Stimulated activated naive B cell treated with anti-CD40 and anti-IgM and Interleukin-4, amounts not matched to agents 10 μg/mL and 1 μg/mL and 100 μg/mL, for 72 hours (primary cell): ENCODE data around the gene SRRT.
A peak's percentile ranks its signal among the peaks of the same experiment; 100 is the strongest.
"Not testable (repeated sequence)": the region's sequence is repeated elsewhere in the genome, so short reads cannot be mapped to it uniquely, and the experiment has no call there.

Source experiments
- ATAC-seq, 2 donors: fragments of 150-1000 bp; cut with Tn5 transposase; replicated peaks; 2 replicates each; pipeline ENCODE4 v1.10.0; 2021; ENCODE audit warnings: moderate library complexity in 1 of 2
- DNase-seq: peaks from one replicate; pipeline ENCODE4 v3.0.0; 2021
- H3K27ac Mint-ChIP-seq: one replicate; pipeline ENCODE4 v1.8.0; 2022; ENCODE audit warnings: mild to moderate bottlenecking, mixed read lengths
- H3K27me3 Mint-ChIP-seq, 2 donors: one replicate each; pipeline ENCODE4 v1.8.0; 2022; ENCODE audit warnings: mixed read lengths in 2 of 2
- H3K36me3 Mint-ChIP-seq, 2 donors: one replicate each; pipeline ENCODE4 v1.8.0; 2022; ENCODE audit warnings: mixed read lengths in 2 of 2, mild to moderate bottlenecking in 1 of 2
- H3K4me1 Mint-ChIP-seq, 2 donors: one replicate each; pipeline ENCODE4 v1.8.0; 2022; ENCODE audit warnings: mixed read lengths in 2 of 2, mild to moderate bottlenecking in 1 of 2
- H3K4me3 Mint-ChIP-seq, 2 donors: one replicate each; pipeline ENCODE4 v1.8.0; 2022; ENCODE audit warnings: mild to moderate bottlenecking in 2 of 2, mixed read lengths in 2 of 2, moderate library complexity in 1 of 2
- H3K9me3 Mint-ChIP-seq, 2 donors: one replicate each; pipeline ENCODE4 v1.8.0; 2022; ENCODE audit warnings: mixed read lengths in 2 of 2, mild to moderate bottlenecking in 1 of 2

The SRRT gene

DNA sequence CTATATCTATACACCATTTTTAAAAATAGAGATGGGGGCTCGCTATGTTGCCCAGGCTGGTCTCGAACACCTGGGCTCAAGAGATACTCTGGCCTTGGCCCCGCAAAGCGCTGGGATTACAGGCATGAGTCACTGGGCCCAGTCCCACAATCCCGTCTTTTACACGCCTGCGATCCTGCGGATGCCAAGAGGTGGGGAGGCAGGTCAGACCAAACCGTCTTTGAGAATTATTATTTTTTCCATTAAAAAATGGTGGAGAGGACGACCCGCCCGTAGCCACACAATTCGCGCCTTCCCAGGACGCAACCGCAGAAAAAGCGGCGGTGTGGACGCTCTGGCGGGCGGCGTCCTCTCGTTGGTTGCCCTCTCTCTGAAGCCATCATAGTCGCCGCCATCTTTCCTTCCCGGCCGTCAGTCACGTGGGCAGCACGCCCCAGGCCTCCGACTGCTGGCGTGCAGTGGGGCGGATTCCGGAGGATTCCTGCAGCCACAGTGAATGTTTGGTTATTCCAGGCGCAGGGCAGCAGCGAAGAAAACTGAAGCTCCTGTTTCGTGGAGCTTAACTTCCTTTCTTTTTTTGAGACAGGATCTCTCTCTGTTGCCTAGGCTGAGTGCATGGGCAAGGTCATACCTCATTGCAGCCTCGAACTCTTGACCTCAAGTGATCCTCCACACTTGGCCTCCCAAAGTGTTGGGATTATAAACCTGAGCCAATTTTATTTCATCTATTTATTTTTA, 37.6 kb upstream of the SRRT start:
- Mint-ChIP-seq H3K27ac (peak overlapping the region; percentile 89), H3K4me1 (peaks cover 11 to 21% of the 10 kb centered on the region in 2 donors), H3K36me3 (peaks cover 0 to 1% of the 10 kb centered on the region in 2 donors), H3K4me3 (peak overlapping the region; percentile 78 to 88), H3K9me3 (no peaks in the 10 kb centered on the region), H3K27me3 (no peaks in the 10 kb centered on the region)
- ATAC-seq (peak; percentile 98 to 99), DNase-seq (peak; percentile 71)

DNA sequence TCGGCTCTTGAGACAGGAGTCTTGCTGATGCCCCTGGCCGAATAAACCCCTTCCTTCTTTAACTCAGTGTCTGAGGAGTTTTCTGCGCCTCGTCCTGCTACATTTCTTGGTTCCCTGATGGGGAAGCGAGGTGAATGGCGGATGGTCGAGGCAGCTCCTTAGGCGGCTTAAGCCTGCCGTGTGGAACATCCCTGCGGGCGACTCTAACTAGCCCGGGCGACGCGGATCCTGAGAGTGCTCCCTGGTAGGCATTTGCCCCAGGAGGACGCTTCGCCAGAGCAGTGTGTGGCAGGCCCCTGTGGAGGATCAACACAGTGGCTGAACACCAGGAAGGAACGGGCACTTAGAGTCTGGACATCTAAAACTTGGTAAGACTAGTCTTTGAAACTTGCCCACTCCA, 35.5 kb upstream of the SRRT start:
- no peak for DNase-seq
- no peak overlapping the region for H3K4me3 Mint-ChIP-seq
- H3K9me3 Mint-ChIP-seq, result no peaks in the 10 kb centered on the region
- ATAC-seq, result no peak
- peaks cover 11 to 21% of the 10 kb centered on the region in 2 donors for H3K4me1 Mint-ChIP-seq
- no peak overlapping the region for H3K27ac Mint-ChIP-seq
- no peaks in the 10 kb centered on the region for H3K27me3 Mint-ChIP-seq
- H3K36me3 Mint-ChIP-seq, result peaks cover 0 to 1% of the 10 kb centered on the region in 2 donors

DNA sequence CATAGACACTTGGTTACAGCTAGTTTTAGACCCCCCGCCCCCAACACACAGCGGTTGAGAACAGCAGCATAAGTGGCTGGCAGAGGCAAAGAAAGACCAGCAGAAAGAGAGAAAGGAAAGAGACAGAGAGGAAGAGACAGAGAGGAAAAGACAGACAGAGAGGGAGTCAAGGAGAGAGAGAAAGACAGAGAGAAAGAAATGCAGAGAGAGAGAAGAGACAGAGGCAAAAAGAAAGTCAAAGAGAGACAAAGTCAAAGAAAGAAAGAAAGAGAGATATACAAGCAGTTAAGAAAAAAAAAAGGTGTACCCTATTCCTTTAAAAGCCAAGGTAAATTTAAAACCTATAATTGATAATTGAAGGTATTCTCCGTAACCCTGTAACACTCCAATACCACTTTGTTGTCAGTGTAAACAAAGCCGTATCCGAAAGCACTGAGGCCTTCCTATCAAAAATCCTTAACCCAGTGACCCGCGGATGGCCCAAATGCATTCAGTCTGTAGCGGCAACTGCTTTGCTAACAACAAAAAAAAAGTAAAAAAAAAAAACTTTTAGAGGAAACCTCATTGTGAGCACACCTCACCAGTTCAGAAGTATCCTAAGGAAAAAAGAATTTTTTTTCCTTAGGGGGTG, 34.3 kb upstream of the SRRT start:
- peaks cover 0 to 1% of the 10 kb centered on the region in 2 donors for H3K36me3 Mint-ChIP-seq
- ATAC-seq (no peak), DNase-seq (no peak)
- H3K27me3 Mint-ChIP-seq, result no peaks in the 10 kb centered on the region
- H3K4me1 Mint-ChIP-seq, result peaks cover 10 to 18% of the 10 kb centered on the region in 2 donors
- H3K27ac Mint-ChIP-seq, result no peak overlapping the region
- no peak overlapping the region for H3K4me3 Mint-ChIP-seq
- no peaks in the 10 kb centered on the region for H3K9me3 Mint-ChIP-seq

DNA sequence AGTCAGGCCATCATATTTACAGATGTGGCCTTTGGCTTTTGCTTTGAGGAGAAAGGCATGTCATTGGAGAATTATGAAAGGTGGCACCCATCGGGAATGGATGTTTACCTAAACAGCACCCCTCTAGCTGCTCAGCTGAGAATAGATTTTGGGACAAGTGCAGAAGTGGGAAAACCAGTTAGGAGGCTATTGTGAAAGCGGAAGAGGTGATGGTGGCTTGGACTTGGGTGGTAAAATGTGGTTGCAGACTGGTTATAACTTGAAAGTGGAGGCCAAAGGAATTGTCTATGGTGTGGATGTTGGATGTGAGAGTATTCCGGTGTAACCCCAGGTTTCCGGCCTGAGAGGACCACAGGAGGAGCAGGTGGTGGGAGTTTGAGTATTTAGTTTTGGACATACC, 27.5 kb upstream of the SRRT start:
- DNase-seq, result no peak
- H3K27ac Mint-ChIP-seq, result no peak overlapping the region
- no peaks in the 10 kb centered on the region for H3K9me3 Mint-ChIP-seq
- peaks cover 3 to 4% of the 10 kb centered on the region in 2 donors for H3K36me3 Mint-ChIP-seq
- H3K4me1 Mint-ChIP-seq, result peaks cover 4 to 7% of the 10 kb centered on the region in 2 donors
- ATAC-seq, result no peak
- no peaks in the 10 kb centered on the region for H3K27me3 Mint-ChIP-seq
- H3K4me3 Mint-ChIP-seq, result no peak overlapping the region

DNA sequence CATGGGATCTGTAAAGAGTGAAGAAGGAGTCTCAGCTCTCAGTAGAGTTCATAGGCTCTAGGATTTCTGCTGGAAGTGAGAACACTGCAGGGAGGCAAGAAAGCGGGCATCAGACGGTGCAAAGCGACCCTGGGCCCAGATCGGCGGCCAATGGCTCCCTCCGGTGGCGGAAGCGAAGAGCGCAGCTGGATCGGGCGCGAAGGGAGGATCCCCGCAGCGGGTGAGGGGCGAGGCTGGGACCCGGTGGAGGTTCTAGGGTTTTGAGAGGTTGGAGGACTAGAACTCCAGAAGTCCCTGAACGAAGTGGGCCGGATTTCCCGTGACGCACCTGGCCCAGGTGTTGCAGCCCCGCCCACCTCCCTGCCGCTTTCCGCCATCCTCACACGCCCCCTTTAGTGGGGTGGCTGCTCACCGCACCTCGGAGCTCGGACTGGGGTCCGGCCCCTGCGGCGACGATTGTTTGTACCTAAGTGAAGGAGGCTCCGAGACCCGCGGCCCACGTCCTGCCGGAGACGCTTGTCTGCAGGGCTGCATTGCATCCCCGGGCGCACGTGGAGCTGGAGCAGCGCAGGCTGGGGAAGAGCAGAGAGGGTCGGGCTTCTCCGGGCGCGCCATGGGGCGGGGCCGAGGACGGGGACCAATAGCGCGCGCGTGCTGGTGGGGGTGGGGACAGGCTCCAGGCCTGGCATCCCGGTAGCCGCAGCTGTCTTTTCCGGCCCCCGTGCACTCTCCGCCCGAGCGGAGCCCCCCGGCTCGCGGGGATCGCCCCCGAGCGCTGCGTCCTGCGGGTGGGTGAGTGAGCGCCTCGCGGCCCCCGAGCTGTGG, 22.6 kb upstream of the SRRT start, which contains the start of gene SLC12A9:
TSS of gene SLC12A9 (plus strand) at position 666 of the 825 bp plus-strand sequence. CDS start 1,485 bp downstream, outside the sequence.
- peaks cover 22 to 44% of the 10 kb centered on the region in 2 donors for H3K4me1 Mint-ChIP-seq
- H3K27ac Mint-ChIP-seq, result peak within 1 kb of the TSS; percentile 89
- H3K27me3 Mint-ChIP-seq, result no peaks in the 10 kb centered on the region
- H3K9me3 Mint-ChIP-seq, result no peaks in the 10 kb centered on the region
- peak within 1 kb of the TSS; percentile 91 to 100 for H3K4me3 Mint-ChIP-seq
- DNase-seq, result peak; percentile 82
- peaks cover 19 to 22% of the 10 kb centered on the region in 2 donors for H3K36me3 Mint-ChIP-seq
- ATAC-seq, result peak; percentile 95

DNA sequence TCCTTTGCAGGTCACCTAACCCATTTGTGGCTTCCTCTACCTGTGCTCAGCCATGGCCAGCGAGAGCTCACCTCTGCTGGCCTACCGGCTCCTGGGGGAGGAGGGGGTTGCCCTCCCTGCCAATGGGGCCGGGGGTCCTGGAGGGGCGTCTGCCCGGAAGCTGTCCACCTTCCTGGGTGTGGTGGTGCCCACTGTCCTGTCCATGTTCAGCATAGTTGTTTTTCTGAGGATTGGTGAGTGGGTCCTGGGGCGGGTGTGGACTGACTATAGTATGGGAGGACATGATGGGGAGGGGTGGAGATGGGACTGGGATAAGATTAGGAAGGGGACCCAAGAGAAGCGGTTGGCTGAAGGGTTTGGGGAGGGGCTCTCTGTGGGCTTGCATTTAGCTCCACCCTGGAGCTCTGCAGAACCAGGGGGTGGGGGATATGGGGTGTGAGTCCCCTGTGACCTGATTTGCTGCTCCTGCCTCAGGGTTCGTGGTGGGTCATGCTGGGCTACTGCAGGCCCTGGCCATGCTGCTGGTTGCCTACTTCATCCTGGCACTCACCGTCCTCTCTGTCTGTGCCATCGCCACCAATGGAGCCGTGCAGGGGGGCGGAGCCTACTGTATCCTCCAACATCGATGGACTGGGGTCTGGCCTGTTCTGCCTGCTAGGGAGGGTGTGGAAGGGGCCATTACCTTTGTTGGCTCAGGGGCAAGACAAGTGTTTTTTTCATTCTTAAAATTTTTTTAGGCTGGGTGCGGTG, 20.6 kb upstream of the SRRT start:
- Mint-ChIP-seq H3K36me3 (peaks cover 24 to 30% of the 10 kb centered on the region in 2 donors), H3K9me3 (no peaks in the 10 kb centered on the region), H3K4me1 (peaks cover 22 to 44% of the 10 kb centered on the region in 2 donors), H3K27ac (peak overlapping the region; percentile 37), H3K4me3 (peak overlapping the region; percentile 47 to 91), H3K27me3 (no peaks in the 10 kb centered on the region)
- ATAC-seq (no peak), DNase-seq (no peak)

DNA sequence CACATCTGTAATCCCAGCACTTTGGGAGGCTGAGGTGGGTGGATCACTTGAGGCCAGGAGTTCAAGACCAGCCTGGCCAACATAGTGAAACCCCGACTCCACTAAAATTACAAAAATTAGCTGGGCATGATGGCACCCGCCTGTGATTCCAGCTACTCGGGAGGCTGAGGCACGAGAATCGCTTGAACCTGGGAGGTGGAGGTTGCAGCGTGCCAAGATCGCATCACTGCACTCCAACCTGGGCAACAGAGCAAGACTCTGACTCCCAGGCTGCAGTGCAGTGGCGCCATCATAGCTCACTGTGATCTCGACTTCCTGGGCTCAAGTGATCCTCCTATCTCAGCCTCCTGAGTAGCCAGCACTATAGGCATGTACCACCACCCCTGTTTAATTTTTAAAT, 20.0 kb upstream of the SRRT start:
- H3K4me3 Mint-ChIP-seq, H3K27me3 Mint-ChIP-seq, ATAC-seq, DNase-seq, H3K27ac Mint-ChIP-seq, H3K9me3 Mint-ChIP-seq: not testable (repeated sequence)
- H3K4me1 Mint-ChIP-seq, result peaks cover 24 to 49% of the 10 kb centered on the region in 2 donors
- H3K36me3 Mint-ChIP-seq, result peaks cover 30 to 35% of the 10 kb centered on the region in 2 donors

DNA sequence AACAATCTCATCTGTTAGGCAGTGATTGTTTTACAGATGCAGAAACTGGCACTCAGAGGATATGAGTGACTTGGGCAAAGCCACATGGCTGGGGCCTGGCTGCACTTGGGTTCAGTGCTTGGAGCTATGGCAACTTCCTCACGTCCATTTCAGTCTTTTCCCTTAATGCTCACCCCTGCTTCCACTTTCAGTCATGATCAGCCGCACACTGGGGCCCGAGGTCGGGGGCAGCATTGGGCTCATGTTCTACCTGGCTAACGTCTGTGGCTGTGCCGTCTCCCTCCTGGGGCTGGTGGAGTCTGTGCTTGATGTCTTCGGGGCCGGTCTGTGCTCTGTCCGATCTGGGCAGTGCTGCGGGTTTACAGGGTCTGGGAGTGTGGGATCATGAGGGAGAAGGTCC, 19.4 kb upstream of the SRRT start:
- DNase-seq (no peak), ATAC-seq (no peak)
- H3K36me3 Mint-ChIP-seq, result peaks cover 34 to 41% of the 10 kb centered on the region in 2 donors
- H3K27ac Mint-ChIP-seq, result no peak overlapping the region
- H3K4me3 Mint-ChIP-seq, result no peak overlapping the region
- H3K27me3 Mint-ChIP-seq, result no peaks in the 10 kb centered on the region
- no peaks in the 10 kb centered on the region for H3K9me3 Mint-ChIP-seq
- peaks cover 26 to 50% of the 10 kb centered on the region in 2 donors for H3K4me1 Mint-ChIP-seq

DNA sequence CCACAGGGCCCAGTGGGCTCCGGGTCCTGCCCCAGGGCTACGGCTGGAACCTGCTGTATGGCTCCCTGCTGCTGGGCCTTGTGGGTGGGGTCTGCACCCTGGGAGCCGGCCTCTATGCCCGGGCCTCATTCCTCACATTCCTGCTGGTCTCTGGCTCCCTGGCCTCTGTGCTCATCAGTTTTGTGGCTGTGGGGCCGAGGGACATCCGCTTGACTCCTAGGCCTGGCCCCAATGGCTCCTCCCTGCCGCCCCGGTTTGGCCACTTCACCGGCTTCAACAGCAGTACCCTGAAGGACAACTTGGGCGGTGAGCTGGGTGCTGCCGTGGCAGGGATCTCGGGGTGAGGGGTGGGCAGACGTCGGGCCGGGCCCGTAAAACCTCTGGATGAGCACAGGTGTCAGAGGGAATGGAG, 18.0 kb upstream of the SRRT start:
- H3K27me3 Mint-ChIP-seq, result no peaks in the 10 kb centered on the region
- no peak for DNase-seq

DNA sequence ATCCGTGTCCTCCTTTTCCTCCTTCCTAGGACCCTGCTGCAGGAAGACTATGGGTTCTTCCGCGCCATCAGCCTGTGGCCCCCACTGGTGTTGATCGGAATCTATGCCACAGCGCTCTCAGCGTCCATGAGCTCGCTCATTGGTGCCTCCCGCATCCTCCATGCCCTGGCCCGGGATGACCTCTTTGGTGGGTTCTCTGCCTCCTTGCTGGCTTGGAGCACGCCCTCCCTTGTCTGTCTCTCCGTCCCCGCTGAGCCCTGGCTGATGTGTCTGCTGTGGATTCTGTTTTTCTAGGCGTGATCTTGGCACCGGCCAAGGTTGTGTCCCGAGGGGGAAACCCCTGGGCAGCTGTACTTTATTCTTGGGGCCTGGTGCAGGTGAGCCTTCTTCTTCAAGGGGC, 15.0 kb upstream of the SRRT start:
- no peak for ATAC-seq
- no peaks in the 10 kb centered on the region for H3K27me3 Mint-ChIP-seq
- H3K36me3 Mint-ChIP-seq, result peaks cover 51 to 66% of the 10 kb centered on the region in 2 donors
- H3K4me3 Mint-ChIP-seq, result no peak overlapping the region
- DNase-seq, result no peak
- peaks cover 11 to 20% of the 10 kb centered on the region in 2 donors for H3K4me1 Mint-ChIP-seq
- no peaks in the 10 kb centered on the region for H3K9me3 Mint-ChIP-seq
- no peak overlapping the region for H3K27ac Mint-ChIP-seq

More for the DNA sequence above, 18.0 kb upstream of the SRRT start:
- peaks cover 40 to 48% of the 10 kb centered on the region in 2 donors for H3K36me3 Mint-ChIP-seq
- peaks cover 24 to 48% of the 10 kb centered on the region in 2 donors for H3K4me1 Mint-ChIP-seq
- ATAC-seq, result no peak
- no peak overlapping the region for H3K4me3 Mint-ChIP-seq
- no peak overlapping the region for H3K27ac Mint-ChIP-seq
- no peaks in the 10 kb centered on the region for H3K9me3 Mint-ChIP-seq

DNA sequence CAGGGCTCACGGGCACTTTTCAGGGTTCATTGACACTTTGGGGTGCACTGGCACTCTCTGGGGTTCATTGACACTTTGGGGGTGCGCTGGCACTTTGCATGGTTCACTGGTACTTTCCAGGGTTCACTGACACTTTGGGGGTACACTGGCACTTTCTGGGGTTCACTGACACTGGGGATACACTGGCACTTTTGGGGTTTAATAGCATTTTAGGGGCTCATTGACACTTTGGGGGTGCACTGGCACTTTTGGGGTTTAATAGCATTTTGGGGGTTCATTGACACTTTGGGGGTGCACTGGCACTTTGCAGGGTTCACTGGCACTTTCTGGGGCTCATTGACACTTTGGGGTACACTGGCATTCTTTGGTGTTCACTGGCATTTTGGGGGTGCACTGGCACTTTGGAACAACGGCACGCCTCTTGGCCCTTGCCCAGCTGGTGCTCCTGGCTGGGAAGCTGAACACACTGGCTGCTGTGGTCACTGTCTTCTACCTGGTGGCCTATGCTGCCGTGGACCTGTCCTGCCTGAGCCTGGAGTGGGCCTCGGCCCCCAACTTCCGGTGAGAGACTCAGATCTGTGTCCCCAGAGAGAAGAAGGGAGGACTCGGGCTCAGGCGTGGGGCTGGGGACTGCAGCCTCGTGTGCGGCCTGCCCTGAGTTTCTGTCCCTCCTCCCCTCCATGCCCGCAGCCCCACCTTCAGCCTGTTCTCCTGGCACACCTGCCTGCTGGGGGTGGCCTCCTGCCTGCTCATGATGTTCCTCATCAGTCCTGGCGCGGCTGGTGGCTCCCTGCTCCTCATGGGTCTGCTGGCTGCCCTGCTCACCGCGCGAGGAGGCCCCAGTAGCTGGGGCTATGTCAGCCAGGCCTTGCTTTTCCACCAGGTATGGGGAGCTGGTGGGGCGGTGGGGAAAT, 13.9 kb upstream of the SRRT start:
- no peaks in the 10 kb centered on the region for H3K9me3 Mint-ChIP-seq

DNA sequence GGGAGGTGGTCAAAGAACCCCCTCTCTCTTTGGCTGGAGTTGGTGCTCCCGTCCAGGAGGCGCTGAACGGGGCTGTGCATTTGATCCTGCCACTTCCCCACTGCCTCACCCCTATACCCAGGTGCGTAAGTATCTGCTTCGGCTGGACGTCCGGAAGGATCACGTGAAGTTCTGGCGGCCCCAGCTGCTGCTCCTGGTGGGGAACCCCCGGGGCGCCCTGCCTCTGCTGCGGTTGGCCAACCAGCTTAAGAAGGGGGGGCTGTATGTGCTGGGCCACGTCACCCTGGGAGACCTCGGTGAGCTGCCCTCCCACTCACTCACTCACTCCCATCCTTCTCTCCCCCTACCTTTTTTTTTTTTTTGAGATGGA, 13.3 kb upstream of the SRRT start:
- no peaks in the 10 kb centered on the region for H3K27me3 Mint-ChIP-seq
- H3K36me3 Mint-ChIP-seq, result peaks cover 43 to 56% of the 10 kb centered on the region in 2 donors
- no peak overlapping the region for H3K27ac Mint-ChIP-seq
- H3K4me1 Mint-ChIP-seq, result peaks cover 8 to 25% of the 10 kb centered on the region in 2 donors
- no peak overlapping the region for H3K4me3 Mint-ChIP-seq
- no peaks in the 10 kb centered on the region for H3K9me3 Mint-ChIP-seq
- DNase-seq (no peak), ATAC-seq (no peak)

More for the DNA sequence above, 13.9 kb upstream of the SRRT start:
- ATAC-seq, result no peak
- no peak overlapping the region for H3K27ac Mint-ChIP-seq
- no peaks in the 10 kb centered on the region for H3K27me3 Mint-ChIP-seq
- peaks cover 43 to 57% of the 10 kb centered on the region in 2 donors for H3K36me3 Mint-ChIP-seq
- DNase-seq, result no peak
- H3K4me1 Mint-ChIP-seq, result peaks cover 6 to 19% of the 10 kb centered on the region in 2 donors
- no peak overlapping the region for H3K4me3 Mint-ChIP-seq

DNA sequence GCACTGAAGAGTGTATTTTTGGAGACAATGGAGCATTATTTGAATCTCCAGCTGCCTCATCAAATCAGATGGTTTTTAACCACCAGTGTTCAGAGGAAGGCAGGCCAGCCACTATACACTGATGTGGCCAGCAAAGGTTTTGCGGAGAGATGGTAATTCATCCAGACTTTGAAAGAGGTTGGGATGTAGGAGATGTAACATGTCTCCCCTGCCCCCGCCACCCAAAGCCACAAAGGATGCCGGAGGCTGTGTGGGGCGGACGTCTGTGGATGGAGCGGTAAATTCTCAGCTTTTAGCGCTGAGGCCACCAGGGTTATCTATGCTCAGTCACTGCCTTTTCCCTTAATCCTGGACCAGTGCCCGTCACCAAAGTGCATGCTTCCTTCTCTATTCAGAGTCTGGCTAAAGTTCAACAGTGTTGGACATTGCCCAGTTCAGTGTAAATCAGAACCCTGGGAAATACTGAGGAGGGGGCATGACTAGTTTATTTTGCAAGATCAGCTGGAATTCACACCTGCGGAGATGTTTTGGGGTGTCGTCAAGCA, 11.4 kb upstream of the SRRT start:
- Mint-ChIP-seq H3K4me3 (no peak overlapping the region), H3K27ac (no peak overlapping the region)

More for the DNA sequence above, 11.4 kb upstream of the SRRT start:
- Mint-ChIP-seq H3K4me1 (peaks cover 21 to 37% of the 10 kb centered on the region in 2 donors), H3K36me3 (peaks cover 37 to 57% of the 10 kb centered on the region in 2 donors), H3K9me3 (no peaks in the 10 kb centered on the region), H3K27me3 (no peaks in the 10 kb centered on the region)
- ATAC-seq (no peak), DNase-seq (no peak)
